Liver (tissue), 3 donors: ENCODE results near the gene CFAP53.

Source experiments
- EGR1 ChIP-seq, 2 donors: IDR thresholded peaks; 2 replicates each; pipeline ENCODE4 v1.6.1; 2016 to 2018; ENCODE audit warnings: antibody characterized with exemption in 2 of 2, low read depth in 2 of 2
- GABPA ChIP-seq, 2 donors: IDR thresholded peaks in 1 of 2; conservative IDR thresholded peaks in 1 of 2; 2 replicates each; pipeline ENCODE4 v1.6.1; 2016; ENCODE audit warnings: antibody characterized with exemption in 2 of 2, mild to moderate bottlenecking in 1 of 2, moderate library complexity in 1 of 2
- JUND ChIP-seq, 2 donors: IDR thresholded peaks; 2 replicates each; pipeline ENCODE4 v1.6.1; 2016; ENCODE audit warnings: antibody characterized with exemption in 2 of 2
- NR2F2 ChIP-seq: IDR thresholded peaks from 2 replicates; pipeline ENCODE4 v1.6.1; 2016; ENCODE audit warnings: antibody characterized with exemption
- SP1 ChIP-seq: IDR thresholded peaks from 2 replicates; pipeline ENCODE4 v1.6.1; 2018; ENCODE audit warnings: antibody characterized with exemption, mild to moderate bottlenecking
- TAF1 ChIP-seq: conservative IDR thresholded peaks from 2 replicates; pipeline ENCODE4 v1.6.1; 2016; ENCODE audit warnings: antibody characterized with exemption, mild to moderate bottlenecking
- TF ChIP-seq, protein P1 (sequence below): fragments of 150-350 bp; IDR thresholded peaks from 2 replicates; pipeline ENCODE4 v1.5.1; 2017; ENCODE audit warnings: improper control_type of control experiment, low read depth, low read length; ENCODE audit not compliant: missing input control
- TF ChIP-seq, protein P2 (sequence below): IDR thresholded peaks from 2 replicates; pipeline ENCODE4 v1.6.1; 2016; ENCODE audit warnings: antibody characterized with exemption, mild to moderate bottlenecking
- donor health status: healthy.
- donor health status: healthy.

DNA sequence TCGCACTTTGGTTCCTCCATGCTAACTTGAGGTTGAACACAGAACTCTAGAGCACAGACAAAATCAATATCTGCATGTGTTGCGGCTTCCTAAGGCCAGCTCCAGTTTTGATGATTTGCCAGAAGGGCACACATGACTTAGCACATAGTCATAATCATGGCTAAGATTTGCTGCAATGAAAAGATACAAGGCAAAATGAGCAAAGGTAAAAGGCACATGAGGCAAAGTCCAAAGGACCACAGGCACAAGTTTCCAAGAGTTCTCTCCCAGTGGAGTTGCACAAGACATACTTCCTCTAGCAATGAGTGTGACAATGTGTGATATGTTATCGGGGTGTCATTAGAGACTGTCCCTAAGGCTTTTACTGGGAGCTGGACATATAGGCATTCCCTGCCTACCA is 45.4 kb upstream of the CFAP53 start:
- TF ChIP-seq, protein P1, sequence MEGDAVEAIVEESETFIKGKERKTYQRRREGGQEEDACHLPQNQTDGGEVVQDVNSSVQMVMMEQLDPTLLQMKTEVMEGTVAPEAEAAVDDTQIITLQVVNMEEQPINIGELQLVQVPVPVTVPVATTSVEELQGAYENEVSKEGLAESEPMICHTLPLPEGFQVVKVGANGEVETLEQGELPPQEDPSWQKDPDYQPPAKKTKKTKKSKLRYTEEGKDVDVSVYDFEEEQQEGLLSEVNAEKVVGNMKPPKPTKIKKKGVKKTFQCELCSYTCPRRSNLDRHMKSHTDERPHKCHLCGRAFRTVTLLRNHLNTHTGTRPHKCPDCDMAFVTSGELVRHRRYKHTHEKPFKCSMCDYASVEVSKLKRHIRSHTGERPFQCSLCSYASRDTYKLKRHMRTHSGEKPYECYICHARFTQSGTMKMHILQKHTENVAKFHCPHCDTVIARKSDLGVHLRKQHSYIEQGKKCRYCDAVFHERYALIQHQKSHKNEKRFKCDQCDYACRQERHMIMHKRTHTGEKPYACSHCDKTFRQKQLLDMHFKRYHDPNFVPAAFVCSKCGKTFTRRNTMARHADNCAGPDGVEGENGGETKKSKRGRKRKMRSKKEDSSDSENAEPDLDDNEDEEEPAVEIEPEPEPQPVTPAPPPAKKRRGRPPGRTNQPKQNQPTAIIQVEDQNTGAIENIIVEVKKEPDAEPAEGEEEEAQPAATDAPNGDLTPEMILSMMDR = no peak
- TF ChIP-seq SP1 (peak; percentile 87), GABPA (IDR thresholded peaks at IDR 0.05 in 1 of 2, conservative IDR thresholded peaks at IDR 0.05 in 1 of 2) (no peak), TAF1 (no peak), NR2F2 (peak; percentile 59), JUND (IDR thresholded peaks at IDR 0.05) (peak in 1 of 2 donors; percentile 37), EGR1 (IDR thresholded peaks at IDR 0.05; ENCODE audit: low read depth in 2 of 2) (no peak)
- TF ChIP-seq, protein P2, sequence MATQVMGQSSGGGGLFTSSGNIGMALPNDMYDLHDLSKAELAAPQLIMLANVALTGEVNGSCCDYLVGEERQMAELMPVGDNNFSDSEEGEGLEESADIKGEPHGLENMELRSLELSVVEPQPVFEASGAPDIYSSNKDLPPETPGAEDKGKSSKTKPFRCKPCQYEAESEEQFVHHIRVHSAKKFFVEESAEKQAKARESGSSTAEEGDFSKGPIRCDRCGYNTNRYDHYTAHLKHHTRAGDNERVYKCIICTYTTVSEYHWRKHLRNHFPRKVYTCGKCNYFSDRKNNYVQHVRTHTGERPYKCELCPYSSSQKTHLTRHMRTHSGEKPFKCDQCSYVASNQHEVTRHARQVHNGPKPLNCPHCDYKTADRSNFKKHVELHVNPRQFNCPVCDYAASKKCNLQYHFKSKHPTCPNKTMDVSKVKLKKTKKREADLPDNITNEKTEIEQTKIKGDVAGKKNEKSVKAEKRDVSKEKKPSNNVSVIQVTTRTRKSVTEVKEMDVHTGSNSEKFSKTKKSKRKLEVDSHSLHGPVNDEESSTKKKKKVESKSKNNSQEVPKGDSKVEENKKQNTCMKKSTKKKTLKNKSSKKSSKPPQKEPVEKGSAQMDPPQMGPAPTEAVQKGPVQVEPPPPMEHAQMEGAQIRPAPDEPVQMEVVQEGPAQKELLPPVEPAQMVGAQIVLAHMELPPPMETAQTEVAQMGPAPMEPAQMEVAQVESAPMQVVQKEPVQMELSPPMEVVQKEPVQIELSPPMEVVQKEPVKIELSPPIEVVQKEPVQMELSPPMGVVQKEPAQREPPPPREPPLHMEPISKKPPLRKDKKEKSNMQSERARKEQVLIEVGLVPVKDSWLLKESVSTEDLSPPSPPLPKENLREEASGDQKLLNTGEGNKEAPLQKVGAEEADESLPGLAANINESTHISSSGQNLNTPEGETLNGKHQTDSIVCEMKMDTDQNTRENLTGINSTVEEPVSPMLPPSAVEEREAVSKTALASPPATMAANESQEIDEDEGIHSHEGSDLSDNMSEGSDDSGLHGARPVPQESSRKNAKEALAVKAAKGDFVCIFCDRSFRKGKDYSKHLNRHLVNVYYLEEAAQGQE = no peak
